HG02610 (cell line): ENCODE results near the gene GPRIN2.
"Not testable (repeated sequence)": the region's sequence is repeated elsewhere in the genome, so short reads cannot be mapped to it uniquely, and the experiment has no call there.

Source experiments
- ATAC-seq: cut with Tn5 transposase; IDR thresholded peaks from one replicate; pipeline ENCODE4 v1.9.1; 2021; ENCODE audit warnings: mild to moderate bottlenecking, moderate library complexity; ENCODE audit not compliant: unreplicated experiment

Gene GPRIN2

GRCh38 chr10:46538717-46539426, 17.6 kb downstream of the GPRIN2 start:
- no peak for ATAC-seq

GRCh38 chr10:46538155-46538554, 18.3 kb downstream of the GPRIN2 start:
- no peak for ATAC-seq

DNA sequence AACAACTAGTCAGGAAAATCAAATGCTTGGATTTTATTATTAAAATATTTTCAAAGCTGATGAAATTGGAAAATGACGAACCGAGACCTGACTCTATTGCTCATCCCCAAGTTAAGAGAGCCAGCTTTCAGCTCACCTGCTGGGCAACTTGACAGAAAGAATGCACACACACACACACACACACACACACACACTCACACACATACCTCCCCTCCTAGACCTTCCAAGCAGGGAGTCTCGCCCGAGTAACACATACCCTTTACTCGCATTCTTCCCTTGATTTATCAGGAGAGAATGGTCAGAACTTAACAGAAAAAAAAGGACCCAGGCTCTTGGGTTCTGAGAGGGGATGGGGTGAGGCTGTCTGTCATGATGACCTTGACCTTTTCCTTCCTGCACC, 19.1 kb downstream of the GPRIN2 start:
- ATAC-seq, result no peak

DNA sequence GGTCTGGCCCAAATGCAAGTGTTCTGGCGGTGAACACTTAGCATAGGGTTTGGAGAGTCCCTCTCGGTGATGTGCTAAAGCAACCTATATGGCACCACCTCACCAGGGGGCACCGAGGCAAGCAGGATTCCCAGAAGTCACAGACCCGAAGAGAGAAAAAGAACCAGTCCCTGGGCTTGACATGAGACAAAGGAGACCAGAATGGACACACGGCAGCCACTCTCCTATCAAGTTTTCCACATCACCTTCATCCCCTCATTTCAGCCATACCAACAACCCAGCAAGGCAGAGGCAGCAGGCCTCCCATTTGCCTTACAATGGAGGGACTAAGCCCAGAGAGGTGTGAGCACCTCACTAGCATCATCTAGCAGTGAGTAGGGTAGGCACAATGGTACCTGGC, 19.7 kb downstream of the GPRIN2 start:
- ATAC-seq, result no peak

DNA sequence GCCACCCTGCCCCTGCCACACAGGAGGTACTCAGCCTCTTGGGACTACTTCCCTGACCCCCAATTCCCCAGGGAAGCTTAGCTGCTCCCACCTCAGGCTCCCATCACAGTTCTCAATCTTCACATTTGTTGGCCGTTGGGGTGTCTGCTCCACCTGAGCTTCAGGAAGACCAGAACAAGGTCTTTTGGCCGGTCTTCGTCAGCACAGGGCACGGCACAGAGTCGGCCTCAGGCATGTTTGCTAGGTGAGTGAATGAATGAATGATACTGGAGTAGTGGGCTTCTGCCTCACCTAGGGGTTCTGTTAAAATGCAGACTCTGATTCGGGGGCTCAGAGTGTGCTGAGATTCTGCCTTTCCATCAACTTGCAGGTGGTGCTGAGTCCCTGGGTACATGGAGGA, 20.3 kb downstream of the GPRIN2 start:
- no peak for ATAC-seq

GRCh38 chr10:46534828-46535524, 21.5 kb downstream of the GPRIN2 start:
- ATAC-seq, result no peak

DNA sequence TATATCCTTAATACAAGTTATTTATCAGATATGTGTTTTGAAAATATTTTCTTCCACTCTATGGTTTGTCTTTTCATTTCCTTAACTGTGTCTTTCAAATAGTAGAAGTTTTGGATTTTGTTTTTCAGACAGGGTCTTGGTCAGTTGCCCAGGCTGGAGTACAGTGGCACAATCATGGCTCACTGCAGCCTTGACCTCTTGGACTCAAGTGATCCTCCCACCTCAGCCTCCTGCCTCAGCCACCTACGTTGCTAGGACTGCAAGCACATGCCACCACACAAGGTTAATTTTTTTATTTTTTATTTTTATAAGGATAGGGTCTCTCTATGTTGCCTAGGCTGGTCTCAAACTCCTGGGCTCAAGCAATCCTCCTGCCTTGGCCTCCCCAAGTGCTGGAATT, 24.2 kb downstream of the GPRIN2 start:
- not testable (repeated sequence) for ATAC-seq

- ATAC-seq, result no peak
Observed at GRCh38 chr10:46530249-46531186, 25.9 kb downstream of the GPRIN2 start.

- not testable (repeated sequence) for ATAC-seq
Observed at GRCh38 chr10:46529742-46530141, 26.7 kb downstream of the GPRIN2 start.

GRCh38 chr10:46528675-46529615, 27.5 kb downstream of the GPRIN2 start:
- ATAC-seq, result no peak

- no peak for ATAC-seq
Observed at GRCh38 chr10:46528171-46528671, 28.2 kb downstream of the GPRIN2 start.

GRCh38 chr10:46527241-46527811, 29.1 kb downstream of the GPRIN2 start:
- no peak for ATAC-seq

DNA sequence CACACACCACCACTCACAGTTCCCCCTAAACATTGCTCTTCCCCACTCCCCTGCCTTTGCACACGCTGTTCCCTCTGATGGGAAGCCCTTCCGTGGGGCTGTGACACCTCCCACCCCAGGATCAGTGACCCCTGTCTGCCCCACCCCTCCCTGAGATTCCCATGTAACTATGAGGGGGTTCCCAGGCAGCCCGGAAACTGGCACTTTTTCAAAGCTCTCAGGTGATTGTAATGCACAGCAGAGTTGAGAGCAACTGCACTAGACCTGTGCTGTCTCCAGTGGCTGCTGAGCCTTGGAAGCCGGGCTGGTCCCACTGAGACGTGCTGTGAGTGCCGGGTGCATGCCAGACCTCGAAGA, 29.8 kb downstream of the GPRIN2 start:
- ATAC-seq, result no peak

DNA sequence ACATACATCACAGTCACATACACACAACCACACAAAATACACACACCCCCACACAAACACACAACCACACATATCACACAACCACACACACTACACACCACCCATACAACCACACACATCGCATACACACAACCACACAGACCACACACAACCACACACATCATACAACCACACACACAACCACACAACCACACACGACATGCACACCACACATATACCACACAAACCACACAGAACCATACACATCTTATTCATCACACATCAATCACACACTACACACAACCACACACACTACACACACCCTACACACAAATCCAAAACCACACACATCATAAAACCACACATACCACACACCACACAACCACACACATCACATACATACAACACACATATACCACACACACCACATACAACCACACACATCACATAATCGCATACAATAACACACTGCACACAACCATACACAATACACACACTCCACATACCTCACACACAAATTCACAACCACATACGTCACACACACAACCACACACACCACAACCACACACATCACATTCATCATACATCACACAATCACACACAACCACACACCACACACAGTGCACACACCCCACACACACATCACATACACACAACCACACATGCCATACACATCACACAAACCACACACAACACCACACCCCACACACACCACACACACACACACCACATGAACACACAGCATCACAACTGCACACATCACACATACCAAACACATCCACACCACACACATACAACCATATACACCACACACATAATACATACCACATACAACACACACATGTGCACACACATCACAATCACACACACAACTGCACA, 30.4 kb downstream of the GPRIN2 start:
- ATAC-seq, result no peak

GRCh38 chr10:46525177-46525823, 31.2 kb downstream of the GPRIN2 start:
- ATAC-seq, result no peak

DNA sequence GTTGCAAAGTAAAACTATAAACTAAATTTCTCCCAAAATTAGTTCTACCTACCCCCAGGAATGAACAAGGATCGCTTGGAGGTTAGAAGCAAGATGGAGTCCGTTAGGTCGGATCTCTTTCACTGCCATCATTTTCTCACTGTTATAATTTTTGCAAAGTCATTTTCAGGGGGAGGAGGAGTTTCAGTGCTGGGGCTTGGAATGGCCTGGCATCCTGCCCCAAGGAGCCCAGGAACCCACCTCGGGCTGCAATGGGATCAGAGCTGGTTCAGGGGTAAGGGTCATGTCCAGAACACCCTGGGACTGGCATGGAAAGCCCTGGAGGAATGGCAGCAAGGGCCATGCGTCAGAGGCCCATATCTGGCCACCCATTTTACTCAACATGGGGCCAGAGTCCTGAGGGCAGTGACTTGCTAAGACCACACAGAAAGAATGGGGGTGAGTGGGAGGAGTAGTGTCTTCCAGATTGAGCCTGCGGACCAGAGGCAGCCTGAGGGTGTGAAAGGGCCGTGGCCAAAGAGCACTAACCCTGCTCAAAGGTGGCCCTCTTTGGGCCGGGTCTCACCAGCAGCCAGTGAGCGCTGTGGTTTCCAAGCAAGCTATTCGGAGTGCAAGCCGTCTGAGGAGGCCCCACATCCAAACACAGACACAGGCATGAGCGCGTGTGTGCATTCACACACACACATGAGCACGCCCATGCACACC, 31.8 kb downstream of the GPRIN2 start:
- no peak for ATAC-seq

DNA sequence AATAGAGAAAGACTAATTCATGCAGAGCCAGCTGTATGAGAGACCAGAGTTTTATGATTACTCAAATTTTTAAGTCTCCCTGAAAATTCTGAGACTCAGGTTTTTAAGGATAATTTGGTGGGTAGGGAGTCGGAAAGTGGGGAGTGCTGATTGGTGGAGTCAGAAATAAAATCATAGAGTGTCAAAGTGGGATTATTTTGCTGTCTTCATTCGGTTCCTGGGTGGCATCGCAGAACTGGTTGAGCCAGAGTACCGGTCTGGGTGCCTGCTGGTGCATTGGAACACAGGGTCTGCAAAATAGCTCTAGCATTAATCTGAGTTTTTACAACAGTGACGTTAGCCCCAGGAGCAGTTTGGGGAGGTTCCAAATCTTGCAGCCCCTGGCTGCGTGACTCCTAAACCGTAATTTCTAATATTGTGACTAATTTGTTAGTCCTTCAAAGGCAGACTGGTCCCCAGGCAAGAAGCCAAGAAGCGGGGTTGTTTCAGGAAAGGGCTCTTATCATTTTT, 32.4 kb downstream of the GPRIN2 start:
- no peak for ATAC-seq
